MM.1S (cell line): ENCODE results near the gene PHC1.
"Not testable (repeated sequence)": the region's sequence is repeated elsewhere in the genome, so short reads cannot be mapped to it uniquely, and the experiment has no call there.

Source experiments
- DNase-seq: peaks from one replicate; pipeline ENCODE4 v3.0.0-alpha.2; 2015
- H2AFZ ChIP-seq: fragments of 300-600 bp; sonication (generic); 2 replicates; pipeline ENCODE4 v1.6.0; 2016; ENCODE audit warnings: antibody characterized with exemption, low read length
- H3F3A ChIP-seq: fragments of 300-600 bp; sonication (generic); 2 replicates; pipeline ENCODE4 v1.6.1; 2016; ENCODE audit warnings: mild to moderate bottlenecking, antibody characterized with exemption, low read length, moderate library complexity, mixed read lengths; ENCODE audit not compliant: insufficient read depth
- H3K27ac ChIP-seq: fragments of 300-600 bp; sonication (generic); 2 replicates; pipeline ENCODE4 v1.5.1; 2016; ENCODE audit warnings: mild to moderate bottlenecking, low read length
- H3K27me3 ChIP-seq: fragments of 300-600 bp; sonication (generic); replicated peaks from 2 replicates; pipeline ENCODE4 v1.6.0; 2016; ENCODE audit warnings: low read length; ENCODE audit not compliant: insufficient read depth
- H3K36me3 ChIP-seq: fragments of 300-600 bp; sonication (generic); replicated peaks from 2 replicates; pipeline ENCODE4 v1.6.1; 2016; ENCODE audit warnings: mild to moderate bottlenecking, low read length, mixed read lengths; ENCODE audit not compliant: insufficient read depth
- H3K4me1 ChIP-seq: fragments of 300-600 bp; sonication (generic); 2 replicates; pipeline ENCODE4 v1.6.1; 2016; ENCODE audit warnings: low read length, mixed read lengths
- H3K4me2 ChIP-seq: fragments of 300-600 bp; sonication (generic); 2 replicates; pipeline ENCODE4 v1.6.0; 2016; ENCODE audit warnings: low read depth, low read length
- H3K4me3 ChIP-seq: fragments of 300-600 bp; sonication (generic); 2 replicates; pipeline ENCODE4 v1.5.1; 2016; ENCODE audit warnings: low read length, mixed read lengths
- H3K79me2 ChIP-seq: fragments of 300-600 bp; sonication (generic); 2 replicates; pipeline ENCODE4 v1.6.1; 2016; ENCODE audit warnings: mixed run types, low read length, mixed read lengths
- H3K9ac ChIP-seq: fragments of 300-600 bp; sonication (generic); 2 replicates; pipeline ENCODE4 v1.6.1; 2016; ENCODE audit warnings: low read length, mixed read lengths
- H3K9me2 ChIP-seq: fragments of 300-600 bp; sonication (generic); replicated peaks from 2 replicates; pipeline ENCODE4 v1.6.1; 2016; ENCODE audit warnings: mild to moderate bottlenecking, low read length, mixed read lengths; ENCODE audit not compliant: insufficient read depth
- H3K9me3 ChIP-seq: fragments of 300-600 bp; sonication (generic); replicated peaks from 2 replicates; pipeline ENCODE4 v1.6.1; 2016; ENCODE audit warnings: mild to moderate bottlenecking, low read length, mixed read lengths; ENCODE audit not compliant: insufficient read depth
- H4K20me1 ChIP-seq: fragments of 300-600 bp; sonication (generic); 2 replicates; pipeline ENCODE4 v1.6.1; 2016; ENCODE audit warnings: mild to moderate bottlenecking, low read length, moderate library complexity, mixed read lengths; ENCODE audit not compliant: insufficient read depth
- EZH2 ChIP-seq: fragments of 300-600 bp; sonication (generic); optimal IDR thresholded peaks from 2 replicates; pipeline ENCODE3; 2017; ENCODE audit warnings: low read depth, mild to moderate bottlenecking, antibody characterized with exemption, low read length, mixed read lengths
- EZH2phosphoT487 ChIP-seq: fragments of 300-600 bp; sonication (generic); IDR thresholded peaks from 2 replicates; pipeline ENCODE4 v1.6.1; 2018; ENCODE audit warnings: antibody characterized with exemption, low read length
- TF ChIP-seq, protein P1 (sequence below): fragments of 300-600 bp; sonication (generic); IDR thresholded peaks from 2 replicates; pipeline ENCODE4 v1.5.1; 2016; ENCODE audit warnings: antibody characterized with exemption, low read length, mixed read lengths

PHC1 gene

DNA sequence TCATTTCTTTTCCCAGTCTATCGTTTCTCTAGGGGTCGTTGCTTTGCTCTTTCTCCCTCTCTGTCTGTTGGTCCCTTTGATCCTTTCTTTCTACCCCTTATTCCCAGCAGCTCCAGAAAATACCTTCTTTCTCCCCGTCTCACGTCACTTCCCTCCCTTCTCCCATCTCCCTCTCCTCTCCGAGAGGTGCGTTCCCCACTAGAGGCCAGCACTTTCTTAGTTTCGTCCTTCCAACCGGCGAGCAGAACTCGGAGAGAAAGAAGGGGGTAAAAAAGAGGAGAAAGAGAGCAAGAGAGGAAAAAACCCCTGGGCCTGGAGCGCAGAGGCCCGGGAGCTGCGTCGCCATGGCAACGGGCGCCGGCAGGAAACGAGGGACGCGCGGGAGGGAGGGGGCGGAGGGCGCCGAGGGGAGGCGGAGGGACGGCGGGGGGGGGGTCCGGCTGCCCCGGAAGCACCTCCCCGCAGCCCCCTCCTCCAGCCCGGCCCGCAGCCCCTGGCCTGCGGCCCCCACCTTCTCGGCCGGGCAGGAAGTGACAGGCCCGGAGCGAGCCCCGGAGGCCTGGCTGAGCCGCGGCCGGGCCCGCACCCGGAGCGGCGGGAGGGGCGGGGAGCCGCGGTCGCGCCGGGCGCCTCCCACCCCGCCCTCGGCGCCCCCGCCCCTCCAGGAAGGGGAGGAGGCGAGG is at the start of gene PHC1:
PHC1 (plus strand) TSS at position 477 of the 683 bp plus-strand sequence. CDS start 3,169 bp downstream, outside the sequence.
- TF ChIP-seq, protein P1, sequence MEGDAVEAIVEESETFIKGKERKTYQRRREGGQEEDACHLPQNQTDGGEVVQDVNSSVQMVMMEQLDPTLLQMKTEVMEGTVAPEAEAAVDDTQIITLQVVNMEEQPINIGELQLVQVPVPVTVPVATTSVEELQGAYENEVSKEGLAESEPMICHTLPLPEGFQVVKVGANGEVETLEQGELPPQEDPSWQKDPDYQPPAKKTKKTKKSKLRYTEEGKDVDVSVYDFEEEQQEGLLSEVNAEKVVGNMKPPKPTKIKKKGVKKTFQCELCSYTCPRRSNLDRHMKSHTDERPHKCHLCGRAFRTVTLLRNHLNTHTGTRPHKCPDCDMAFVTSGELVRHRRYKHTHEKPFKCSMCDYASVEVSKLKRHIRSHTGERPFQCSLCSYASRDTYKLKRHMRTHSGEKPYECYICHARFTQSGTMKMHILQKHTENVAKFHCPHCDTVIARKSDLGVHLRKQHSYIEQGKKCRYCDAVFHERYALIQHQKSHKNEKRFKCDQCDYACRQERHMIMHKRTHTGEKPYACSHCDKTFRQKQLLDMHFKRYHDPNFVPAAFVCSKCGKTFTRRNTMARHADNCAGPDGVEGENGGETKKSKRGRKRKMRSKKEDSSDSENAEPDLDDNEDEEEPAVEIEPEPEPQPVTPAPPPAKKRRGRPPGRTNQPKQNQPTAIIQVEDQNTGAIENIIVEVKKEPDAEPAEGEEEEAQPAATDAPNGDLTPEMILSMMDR = peak; percentile 43
- H4K20me1 ChIP-seq, H3K27me3 ChIP-seq, H3K27ac ChIP-seq, H3K36me3 ChIP-seq, H3K9me3 ChIP-seq, H3K79me2 ChIP-seq, H3F3A ChIP-seq, H3K9me2 ChIP-seq: not testable (repeated sequence)
- peaks cover 11% of the 10 kb centered on the region for H3K4me1 ChIP-seq
- peak within 1 kb of the TSS; percentile 98 for H2AFZ ChIP-seq
- DNase-seq = peak; percentile 68
- peak within 1 kb of the TSS; percentile 82 for H3K4me3 ChIP-seq
- peak within 1 kb of the TSS; percentile 91 for H3K4me2 ChIP-seq
- peak within 1 kb of the TSS; percentile 61 for H3K9ac ChIP-seq

GRCh38 chr12:8866429-8866828 is 47.9 kb upstream of the PHC1 start:
- Histone ChIP-seq H3K79me2 (no peaks in the 10 kb centered on the region), H3K9me3 (no peaks in the 10 kb centered on the region)
- no peak for TF ChIP-seq EZH2phosphoT487
- TF ChIP-seq, protein P1 = no peak
- no peak for TF ChIP-seq EZH2

GRCh38 chr12:8867009-8867408 is 47.3 kb upstream of the PHC1 start:
- Histone ChIP-seq H3K79me2 (no peaks in the 10 kb centered on the region), H2AFZ (no peak overlapping the region), H3K27ac (no peak overlapping the region), H3K4me1 (no peaks in the 10 kb centered on the region), H3K9ac (no peak overlapping the region), H3K27me3 (no peaks in the 10 kb centered on the region), H3K4me2 (no peak overlapping the region), H3F3A (no peaks in the 10 kb centered on the region), H3K9me2 (no peaks in the 10 kb centered on the region), H4K20me1 (no peaks in the 10 kb centered on the region), H3K4me3 (no peak overlapping the region), H3K9me3 (no peaks in the 10 kb centered on the region), H3K36me3 (no peaks in the 10 kb centered on the region)
- no peak for TF ChIP-seq EZH2
- no peak for TF ChIP-seq EZH2phosphoT487
- TF ChIP-seq, protein P1 = no peak
- no peak for DNase-seq

More at GRCh38 chr12:8866429-8866828, 47.9 kb upstream of the PHC1 start:
- DNase-seq = no peak
- H3F3A ChIP-seq = no peaks in the 10 kb centered on the region
- no peaks in the 10 kb centered on the region for H3K9me2 ChIP-seq
- no peak overlapping the region for H3K4me2 ChIP-seq
- no peaks in the 10 kb centered on the region for H3K27me3 ChIP-seq
- H4K20me1 ChIP-seq = no peaks in the 10 kb centered on the region
- no peak overlapping the region for H3K4me3 ChIP-seq
- H3K4me1 ChIP-seq = no peaks in the 10 kb centered on the region
- H3K9ac ChIP-seq = no peak overlapping the region
- H3K36me3 ChIP-seq = no peaks in the 10 kb centered on the region
- no peak overlapping the region for H2AFZ ChIP-seq
- no peak overlapping the region for H3K27ac ChIP-seq
